Stimulated activated naive CD8-positive, alpha-beta T cell treated with anti-CD3 and anti-CD28 coated beads, Interleukin-15, amount 100 ng/mL, for 72 hours (primary cell): ENCODE results near the gene GPR148.

ENCODE experiments used
- ATAC-seq: fragments of 150-1000 bp; cut with Tn5 transposase; 2 replicates; pipeline ENCODE4 v1.10.0; 2021; ENCODE audit warnings: mild to moderate bottlenecking, moderate library complexity
- DNase-seq, 2 donors: peaks; one replicate each; pipeline ENCODE4 v3.0.0; 2021 to 2022
- H3K27ac Mint-ChIP-seq, 2 donors: one replicate each; pipeline ENCODE4 v1.8.0; 2022; ENCODE audit warnings: mild to moderate bottlenecking in 2 of 2, mixed read lengths in 2 of 2, moderate library complexity in 2 of 2
- H3K27me3 Mint-ChIP-seq: one replicate; pipeline ENCODE4 v1.8.0; 2022; ENCODE audit warnings: mixed read lengths
- H3K4me1 Mint-ChIP-seq: one replicate; pipeline ENCODE4 v1.8.0; 2022; ENCODE audit warnings: mild to moderate bottlenecking, mixed read lengths
- H3K4me3 Mint-ChIP-seq, 2 donors: one replicate each; pipeline ENCODE4 v1.8.0; 2022; ENCODE audit warnings: mild to moderate bottlenecking in 2 of 2, mixed read lengths in 2 of 2, moderate library complexity in 1 of 2
- H3K9me3 Mint-ChIP-seq, 2 donors: one replicate each; pipeline ENCODE4 v1.8.0; 2022; ENCODE audit warnings: mixed read lengths in 2 of 2

GPR148 gene

DNA sequence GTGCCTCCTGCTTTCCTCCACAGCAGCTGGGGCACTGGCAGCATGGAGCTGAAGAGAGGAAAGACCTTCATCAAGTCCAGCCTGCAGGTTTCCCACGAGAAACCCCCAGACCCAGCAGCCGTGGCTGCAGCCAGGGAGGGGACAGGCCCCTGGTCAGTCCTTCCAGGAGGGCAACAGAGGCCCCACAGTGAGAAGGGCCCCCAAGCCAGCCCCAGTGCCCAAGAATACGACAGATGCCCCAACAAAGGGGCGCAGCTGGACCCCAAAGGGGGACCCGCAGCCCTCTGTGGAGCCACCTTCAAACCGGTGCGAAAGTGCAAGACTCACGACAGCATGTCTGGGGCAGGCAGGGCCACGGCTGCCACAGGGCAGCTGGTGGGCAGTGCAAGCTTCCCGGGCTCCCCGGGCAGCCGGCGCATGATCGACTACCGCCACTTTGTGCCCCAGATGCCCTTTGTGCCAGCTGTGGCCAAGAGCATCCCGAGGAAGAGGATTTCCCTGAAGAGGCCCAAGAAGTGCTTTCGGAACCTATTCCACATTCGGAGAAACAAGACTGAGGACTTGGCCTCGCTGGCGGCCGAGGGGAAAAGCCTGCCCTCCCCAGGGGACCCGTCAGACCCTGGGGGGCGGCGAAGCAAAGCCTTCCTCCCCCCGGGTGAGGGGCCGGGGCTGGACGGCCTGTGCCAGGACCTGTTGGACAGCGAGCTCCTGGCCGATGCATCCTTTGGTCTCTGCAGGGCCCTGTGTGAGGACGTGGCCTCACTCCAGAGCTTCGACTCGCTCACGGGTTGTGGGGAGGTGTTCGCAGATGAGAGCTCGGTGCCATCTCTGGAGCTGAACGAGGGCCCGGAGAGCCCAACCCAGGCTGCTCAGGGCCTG lies 33.4 kb downstream of the GPR148 start:
- no peak overlapping the region for H3K4me3 Mint-ChIP-seq

DNA sequence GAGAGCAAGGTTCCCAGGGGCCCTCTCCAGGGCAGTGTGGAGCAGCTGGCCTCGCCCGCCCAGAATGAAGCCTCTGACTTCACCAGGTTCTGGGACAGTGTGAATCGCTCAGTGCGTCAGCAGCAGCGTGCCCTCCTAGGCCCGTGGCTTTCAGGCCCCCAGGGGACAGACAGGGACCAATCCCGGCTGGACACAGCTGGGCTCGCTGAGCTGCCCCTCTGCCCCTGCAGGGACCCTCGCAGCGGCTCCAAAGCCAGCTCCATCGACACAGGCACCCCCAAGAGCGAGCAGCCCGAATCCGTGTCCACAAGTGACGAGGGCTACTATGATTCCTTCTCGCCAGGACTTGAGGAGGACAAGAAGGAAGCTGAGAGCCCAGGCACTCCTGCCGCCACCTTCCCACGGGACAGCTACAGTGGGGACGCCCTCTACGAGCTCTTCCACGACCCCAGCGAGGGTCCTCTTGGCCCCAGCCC lies 34.1 kb downstream of the GPR148 start:
- no peak for ATAC-seq
- DNase-seq, result no peak
- no peak overlapping the region for H3K4me3 Mint-ChIP-seq
- H3K9me3 Mint-ChIP-seq, result no peaks in the 10 kb centered on the region
- H3K27me3 Mint-ChIP-seq, result peaks cover 22% of the 10 kb centered on the region
- no peak overlapping the region for H3K27ac Mint-ChIP-seq
- H3K4me1 Mint-ChIP-seq, result no peaks in the 10 kb centered on the region

More for the DNA sequence above, 33.4 kb downstream of the GPR148 start:
- no peak overlapping the region for H3K27ac Mint-ChIP-seq
- no peaks in the 10 kb centered on the region for H3K4me1 Mint-ChIP-seq
- H3K27me3 Mint-ChIP-seq, result peaks cover 25% of the 10 kb centered on the region
- H3K9me3 Mint-ChIP-seq, result no peaks in the 10 kb centered on the region
- no peak for DNase-seq
- ATAC-seq, result peak; percentile 15

DNA sequence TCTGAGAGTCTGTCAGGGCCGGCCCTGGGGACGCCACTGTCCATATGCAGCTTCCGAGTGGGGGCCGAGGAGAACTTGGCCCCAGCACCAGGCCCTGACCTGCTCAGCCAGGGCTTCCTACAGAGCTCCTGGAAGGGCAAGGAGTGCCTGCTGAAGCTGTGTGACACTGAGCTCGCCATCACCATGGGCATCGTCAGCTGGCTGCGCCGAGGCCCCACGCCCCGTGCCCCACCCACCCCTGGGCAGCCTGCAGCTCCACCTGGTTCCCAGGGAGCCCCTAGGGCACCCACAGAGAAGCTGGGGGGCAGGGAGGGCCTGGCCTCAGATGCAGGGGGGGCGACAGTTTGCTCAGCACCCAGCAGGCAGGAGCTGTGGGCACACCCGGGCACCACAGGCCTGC lies 34.5 kb downstream of the GPR148 start:
- DNase-seq (no peak), ATAC-seq (no peak)
- Mint-ChIP-seq H3K27me3 (peaks cover 26% of the 10 kb centered on the region), H3K4me3 (no peak overlapping the region), H3K4me1 (no peaks in the 10 kb centered on the region), H3K9me3 (no peaks in the 10 kb centered on the region), H3K27ac (no peak overlapping the region)

DNA sequence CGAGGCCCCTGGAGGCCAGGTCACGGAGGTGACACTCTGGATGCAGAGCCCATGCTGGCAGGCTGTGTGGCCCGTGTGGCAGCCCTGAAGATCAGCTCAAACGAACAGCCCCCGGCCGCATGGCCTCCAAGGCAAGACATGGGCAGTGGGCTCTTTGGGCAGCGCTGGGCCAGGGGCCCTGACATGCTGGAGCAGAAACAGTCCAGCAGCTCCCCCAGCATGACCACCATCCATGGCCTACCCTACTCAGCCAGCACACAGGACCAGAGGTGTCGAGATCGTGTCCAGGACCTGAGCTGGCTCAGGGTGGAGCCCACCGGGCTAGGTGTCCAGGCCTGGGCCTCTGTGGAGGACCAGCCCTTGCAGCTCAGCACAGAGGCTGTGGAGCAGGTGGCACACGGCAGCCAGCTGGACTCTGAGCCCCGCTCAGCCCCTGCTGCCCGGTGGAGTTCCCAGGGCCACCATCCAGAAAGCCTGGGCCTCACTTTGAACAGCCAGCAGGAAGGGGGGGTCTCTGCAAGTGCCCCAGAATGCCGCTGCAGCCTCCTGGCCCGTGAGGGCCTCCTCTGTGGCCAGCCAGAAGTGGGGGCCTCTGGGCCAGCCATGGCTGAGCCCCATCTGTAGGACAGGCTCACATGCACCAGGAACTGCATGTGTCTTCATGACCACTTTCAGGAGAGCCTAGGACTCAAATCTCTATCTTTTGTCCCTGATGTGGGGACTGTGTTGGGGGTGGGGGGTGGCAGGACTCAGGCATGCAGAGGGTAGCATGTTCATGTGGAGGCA lies 35.4 kb downstream of the GPR148 start:
- Mint-ChIP-seq H3K27ac (no peak overlapping the region), H3K4me3 (no peak overlapping the region), H3K9me3 (no peaks in the 10 kb centered on the region), H3K27me3 (peaks cover 34% of the 10 kb centered on the region), H3K4me1 (no peaks in the 10 kb centered on the region)
- ATAC-seq, result no peak
- no peak for DNase-seq

DNA sequence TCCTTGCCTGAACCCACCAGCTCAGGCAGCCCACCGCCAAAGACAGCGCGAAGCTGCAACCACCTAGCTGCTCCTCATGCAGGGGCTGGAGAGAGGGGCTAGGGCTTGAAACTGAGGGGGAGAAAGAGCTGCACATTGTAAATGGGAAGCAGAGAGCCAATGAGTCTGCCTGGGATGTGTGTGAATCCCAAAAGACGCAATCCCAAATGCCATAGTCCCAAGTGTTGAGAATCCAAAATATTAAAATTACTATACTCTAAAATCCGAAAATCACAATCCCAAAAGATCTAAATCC lies 35.9 kb downstream of the GPR148 start:
- Mint-ChIP-seq H3K27ac (no peak overlapping the region), H3K9me3 (no peaks in the 10 kb centered on the region), H3K4me3 (no peak overlapping the region), H3K4me1 (no peaks in the 10 kb centered on the region), H3K27me3 (peaks cover 40% of the 10 kb centered on the region)
- ATAC-seq (no peak), DNase-seq (no peak)

DNA sequence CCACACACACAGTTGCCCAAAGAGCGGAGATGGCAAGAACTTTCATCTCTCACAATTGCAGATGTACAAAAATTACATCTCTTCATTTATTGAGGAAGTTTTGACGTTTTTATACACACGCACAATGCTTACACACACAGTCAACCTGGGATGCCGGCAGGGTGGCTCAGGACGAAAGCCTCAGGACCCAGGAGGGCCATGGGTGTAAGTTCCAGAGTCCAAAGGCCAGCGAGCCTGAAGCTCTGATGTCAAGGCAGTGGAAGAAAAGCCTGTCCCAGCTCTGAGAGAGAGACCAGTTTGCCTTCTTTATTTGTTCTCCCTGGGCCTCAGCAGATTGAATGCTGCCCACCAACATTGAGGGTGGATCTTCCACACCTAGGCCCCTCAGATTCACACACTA lies 36.6 kb downstream of the GPR148 start:
- Mint-ChIP-seq H3K27ac (no peak overlapping the region), H3K4me1 (no peaks in the 10 kb centered on the region), H3K9me3 (no peaks in the 10 kb centered on the region), H3K4me3 (no peak overlapping the region), H3K27me3 (peaks cover 42% of the 10 kb centered on the region)
- ATAC-seq, result no peak
- DNase-seq, result no peak

DNA sequence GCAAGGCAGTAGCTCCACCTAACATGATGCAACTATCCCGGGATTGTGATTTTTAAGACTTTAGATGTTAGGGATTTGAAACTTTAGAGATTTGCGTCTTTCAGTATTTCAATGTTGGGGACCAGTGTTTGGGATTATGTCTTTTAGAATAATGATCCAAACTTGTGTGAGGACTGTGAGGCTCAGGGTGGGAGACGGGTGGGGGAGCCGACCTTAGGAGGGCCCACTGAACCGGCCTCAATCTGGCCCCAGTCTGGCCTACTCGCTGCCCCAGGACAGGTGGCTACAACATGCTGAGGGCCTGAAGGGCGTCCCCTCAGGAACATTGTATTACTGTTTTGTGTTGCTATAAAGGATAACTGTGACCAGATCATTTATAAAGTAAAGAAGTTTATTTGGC lies 37.2 kb downstream of the GPR148 start:
- ATAC-seq (no peak), DNase-seq (no peak)
- Mint-ChIP-seq H3K27ac (no peak overlapping the region), H3K4me3 (no peak overlapping the region), H3K4me1 (no peaks in the 10 kb centered on the region), H3K9me3 (no peaks in the 10 kb centered on the region), H3K27me3 (peaks cover 36% of the 10 kb centered on the region)

DNA sequence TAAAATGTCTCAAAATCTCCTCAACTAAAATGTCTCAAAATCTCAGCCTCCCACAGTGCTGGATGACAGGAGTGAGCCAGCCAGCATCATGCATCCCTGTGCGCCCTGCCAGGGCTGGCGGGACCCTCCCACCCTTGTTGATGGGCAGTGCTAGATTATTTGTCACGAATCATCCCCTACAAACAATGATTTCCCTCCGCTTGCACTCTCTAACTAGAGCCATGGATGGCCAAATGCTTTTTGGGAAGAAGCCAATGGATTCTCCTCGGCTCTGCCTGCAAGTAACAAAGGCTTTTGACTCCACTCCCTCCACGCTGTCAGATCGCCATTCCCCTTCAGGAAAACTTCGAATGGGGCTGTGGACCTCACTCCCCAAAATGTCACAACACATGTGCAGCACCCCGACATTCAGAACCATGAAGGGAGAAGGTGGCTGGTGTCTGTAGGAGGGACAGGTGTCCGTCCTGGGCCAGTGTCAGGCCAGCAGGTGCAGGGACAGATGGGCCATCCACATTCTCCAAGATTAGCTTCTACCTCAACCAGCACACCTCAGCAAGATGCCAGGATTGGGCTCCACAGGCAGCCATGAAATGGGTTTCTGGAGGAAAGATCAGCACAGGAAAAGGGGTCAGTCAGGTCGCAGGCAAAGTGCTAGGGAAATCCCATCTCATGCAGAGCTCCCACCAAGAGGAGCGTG lies 38.0 kb downstream of the GPR148 start:
- DNase-seq (no peak), ATAC-seq (no peak)
- no peak overlapping the region for H3K27ac Mint-ChIP-seq
- no peaks in the 10 kb centered on the region for H3K4me1 Mint-ChIP-seq
- peaks cover 28% of the 10 kb centered on the region for H3K27me3 Mint-ChIP-seq
- H3K9me3 Mint-ChIP-seq, result no peaks in the 10 kb centered on the region
- H3K4me3 Mint-ChIP-seq, result no peak overlapping the region

DNA sequence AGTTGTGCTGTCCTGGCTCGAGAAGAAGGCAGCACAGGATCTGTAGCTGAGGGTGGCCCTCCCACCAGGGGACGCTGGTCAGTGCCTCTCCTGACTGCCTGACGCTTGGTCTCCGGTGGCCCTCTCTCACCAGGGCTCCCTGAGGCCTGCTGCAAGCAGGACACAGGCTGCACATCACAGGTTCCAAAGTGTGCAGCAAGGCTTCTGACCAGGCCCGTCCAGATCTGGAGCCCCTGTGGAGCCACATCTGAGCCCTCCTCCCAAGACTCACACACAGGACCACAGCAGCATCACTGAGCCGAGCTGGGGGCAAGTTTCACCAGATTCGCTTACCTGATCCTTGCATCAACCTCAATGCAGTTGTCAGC lies 38.5 kb downstream of the GPR148 start:
- Mint-ChIP-seq H3K27me3 (peaks cover 26% of the 10 kb centered on the region), H3K4me3 (no peak overlapping the region), H3K9me3 (no peaks in the 10 kb centered on the region), H3K4me1 (no peaks in the 10 kb centered on the region), H3K27ac (no peak overlapping the region)
- ATAC-seq (no peak), DNase-seq (no peak)

DNA sequence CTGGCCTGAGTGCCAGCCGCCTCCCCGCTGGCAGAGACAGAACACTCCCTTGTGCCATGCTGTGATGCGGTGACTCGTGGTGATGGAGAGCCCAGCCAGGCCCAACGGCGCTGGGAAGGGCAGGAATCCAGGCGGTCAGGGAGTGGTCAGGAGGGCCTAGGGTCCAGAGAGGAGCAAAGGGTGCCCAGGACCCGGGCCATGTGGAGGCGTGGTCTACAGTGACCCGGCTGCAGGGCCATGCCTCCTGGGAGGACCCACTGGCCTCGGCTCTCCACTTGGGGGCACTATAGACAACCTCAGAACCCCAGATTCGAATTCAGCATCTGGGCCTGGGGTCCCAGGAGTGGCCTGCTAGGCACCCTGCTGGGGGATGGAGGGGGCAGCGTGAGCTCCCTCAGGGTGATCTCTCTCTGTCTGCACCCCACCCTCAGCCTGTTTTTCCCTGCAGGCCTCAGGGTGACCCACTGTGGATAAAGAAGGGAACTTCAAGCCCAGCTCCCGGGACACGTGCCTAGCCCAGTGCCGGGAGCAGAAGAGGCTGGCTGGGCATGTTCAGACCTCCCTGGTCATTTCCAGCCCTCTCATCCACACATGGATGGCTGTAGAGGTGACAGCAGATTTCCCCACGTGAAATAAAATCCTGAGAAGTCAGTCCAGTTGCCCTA lies 39.5 kb downstream of the GPR148 start:
- ATAC-seq (peak; percentile 27), DNase-seq (no peak)
- no peaks in the 10 kb centered on the region for H3K9me3 Mint-ChIP-seq
- peaks cover 26% of the 10 kb centered on the region for H3K27me3 Mint-ChIP-seq
- no peak overlapping the region for H3K27ac Mint-ChIP-seq
- no peaks in the 10 kb centered on the region for H3K4me1 Mint-ChIP-seq
- no peak overlapping the region for H3K4me3 Mint-ChIP-seq

DNA sequence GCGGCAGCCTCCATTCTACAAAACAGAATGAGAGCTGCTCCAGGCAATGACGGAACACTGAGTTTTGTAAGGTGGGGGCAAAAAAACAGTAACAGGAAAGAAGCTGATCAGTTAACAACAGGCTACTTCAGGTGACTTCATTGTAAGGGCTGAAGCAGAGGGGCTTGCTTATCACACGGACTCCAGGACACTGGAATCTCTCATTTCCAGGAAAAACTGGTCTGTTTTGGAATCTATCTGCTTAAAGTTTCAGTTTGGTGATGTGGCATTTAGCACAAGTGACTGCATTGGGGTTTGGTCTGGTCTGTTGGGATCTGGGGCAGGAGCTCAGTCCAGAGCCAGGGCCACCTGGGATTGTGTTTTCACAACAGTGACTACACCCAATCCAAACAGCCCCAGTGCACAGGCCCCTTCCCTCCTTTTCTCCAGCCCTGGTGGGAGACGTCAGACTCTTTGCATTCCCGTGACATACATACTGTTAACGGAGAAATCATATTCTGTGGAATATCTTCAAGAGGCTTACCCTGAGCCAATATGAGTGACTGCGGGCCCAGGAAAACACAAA lies 40.6 kb downstream of the GPR148 start:
- Mint-ChIP-seq H3K9me3 (no peaks in the 10 kb centered on the region), H3K4me3 (no peak overlapping the region), H3K27ac (no peak overlapping the region), H3K4me1 (no peaks in the 10 kb centered on the region), H3K27me3 (peaks cover 26% of the 10 kb centered on the region)
- ATAC-seq (no peak), DNase-seq (no peak)

DNA sequence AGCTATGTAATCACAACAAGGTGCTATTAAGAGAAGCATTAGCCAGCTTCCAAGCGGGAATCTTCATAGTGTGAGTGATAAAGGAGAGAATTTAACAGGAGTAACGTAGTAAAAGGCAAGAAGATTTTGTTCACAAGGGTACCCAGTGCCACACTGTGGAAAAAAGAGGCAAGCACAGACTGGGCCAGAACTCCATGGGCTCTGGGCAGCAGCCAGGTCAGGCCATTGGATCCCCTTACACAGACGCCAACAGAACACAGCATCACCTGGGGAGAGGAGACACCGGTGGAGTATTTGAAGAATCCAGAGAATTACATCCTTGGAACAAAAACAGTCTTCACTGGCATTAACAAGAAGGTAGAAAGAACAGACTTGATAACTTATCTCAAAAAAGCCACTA lies 47.7 kb downstream of the GPR148 start:
- no peak for ATAC-seq
- no peak overlapping the region for H3K27ac Mint-ChIP-seq
- no peak overlapping the region for H3K4me3 Mint-ChIP-seq
- no peak for DNase-seq
- H3K4me1 Mint-ChIP-seq, result no peaks in the 10 kb centered on the region
- H3K27me3 Mint-ChIP-seq, result peaks cover 25% of the 10 kb centered on the region
- no peaks in the 10 kb centered on the region for H3K9me3 Mint-ChIP-seq

DNA sequence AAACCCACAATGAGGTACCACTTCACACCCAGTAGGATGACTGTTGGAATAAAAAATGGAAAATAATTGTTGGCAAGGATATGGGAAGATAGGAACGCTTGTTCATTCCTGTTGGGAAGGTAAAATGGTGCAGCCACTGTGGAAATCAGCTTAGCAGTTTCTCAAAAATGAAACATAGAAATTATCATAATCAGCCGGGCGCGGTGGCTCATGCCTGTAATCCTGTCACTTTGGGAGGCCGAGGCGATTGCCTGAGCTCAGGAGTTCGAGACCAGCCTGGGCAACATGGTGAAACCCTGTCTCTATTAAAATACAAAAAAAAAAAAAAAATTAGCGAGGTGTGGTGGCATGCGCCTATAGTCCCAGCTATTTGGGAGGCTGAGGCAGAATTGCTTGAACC lies 49.9 kb downstream of the GPR148 start:
- ATAC-seq, result no peak
- no peaks in the 10 kb centered on the region for H3K9me3 Mint-ChIP-seq
- H3K27me3 Mint-ChIP-seq, result peaks cover 34% of the 10 kb centered on the region
- H3K27ac Mint-ChIP-seq, result no peak overlapping the region
- H3K4me1 Mint-ChIP-seq, result no peaks in the 10 kb centered on the region
- DNase-seq, result no peak
- no peak overlapping the region for H3K4me3 Mint-ChIP-seq
